ENCODE results near the gene PSEN1.
A peak's percentile ranks its signal among the peaks of the same experiment; 100 is the strongest.

Gene PSEN1

GRCh38 chr14:73241481-73242165, 105.3 kb downstream of the PSEN1 start:
- DNase-seq = no peak

GRCh38 chr14:73242357-73242901, 106.1 kb downstream of the PSEN1 start:
- no peak for DNase-seq

- no peak for DNase-seq
Observed at GRCh38 chr14:73243341-73243740, 107.0 kb downstream of the PSEN1 start.

GRCh38 chr14:73243748-73244147, 107.4 kb downstream of the PSEN1 start:
- DNase-seq = no peak

GRCh38 chr14:73244541-73245290, 108.4 kb downstream of the PSEN1 start:
- no peak for DNase-seq

- peak; percentile 46 for DNase-seq
Observed at GRCh38 chr14:73245480-73246325, 109.4 kb downstream of the PSEN1 start.

GRCh38 chr14:73246387-73247150, 110.3 kb downstream of the PSEN1 start:
- no peak for DNase-seq

GRCh38 chr14:73248108-73248868, 112.0 kb downstream of the PSEN1 start:
- DNase-seq = no peak

- no peak for DNase-seq
Observed at GRCh38 chr14:73249108-73249507, 112.8 kb downstream of the PSEN1 start.

GRCh38 chr14:73249564-73250316, 113.4 kb downstream of the PSEN1 start:
- DNase-seq = no peak

- no peak for DNase-seq
Observed at GRCh38 chr14:73250317-73250713, 114.0 kb downstream of the PSEN1 start.

GRCh38 chr14:73250781-73251500, 114.6 kb downstream of the PSEN1 start:
- DNase-seq = no peak

- DNase-seq = no peak
Observed at GRCh38 chr14:73251516-73252215, 115.4 kb downstream of the PSEN1 start.

GRCh38 chr14:73252491-73253322, 116.4 kb downstream of the PSEN1 start:
- no peak for DNase-seq

- no peak for DNase-seq
Observed at GRCh38 chr14:73253323-73253610, 117.0 kb downstream of the PSEN1 start.

- DNase-seq = no peak
Observed at GRCh38 chr14:73253721-73254120, 117.4 kb downstream of the PSEN1 start.

- no peak for DNase-seq
Observed at GRCh38 chr14:73254247-73255004, 118.1 kb downstream of the PSEN1 start.

- no peak for DNase-seq
Observed at GRCh38 chr14:73255005-73255400, 118.7 kb downstream of the PSEN1 start.
